Measurements from ENCODE around the gene JAK1. TPM values are rescaled to one million over a fixed set of nuclear protein-coding genes. Genes with fewer than 3 reads are reported as not detected.

The JAK1 gene
- total RNA-seq, 2 donors from 2014 or later = 73.2 to 101 TPM

- peak; percentile 23 for DNase-seq
- no peak for TF ChIP-seq CTCF (IDR thresholded peaks at IDR 0.05)
These were observed 109.8 kb downstream of the JAK1 start for GRCh38 chr1:64856553-64856952.

GRCh38 chr1:64855557-64855956 lies 110.8 kb downstream of the JAK1 start:
- Histone ChIP-seq H3K9ac (ENCODE audit: low read depth in 2 of 2, low read length in 2 of 2) (no peak overlapping the region), H3K27ac (no peak overlapping the region), H3K4me3 (no peak overlapping the region), H3K27me3 (no peaks in the 10 kb centered on the region), H3K9me3 (no peaks in the 10 kb centered on the region), H3K36me3 (peaks cover 15% of the 10 kb centered on the region), H3K4me1 (no peaks in the 10 kb centered on the region)
- intact Hi-C loops (cut with DNase I) = no loop called here
- no peak for DNase-seq
- no peak for TF ChIP-seq CTCF (IDR thresholded peaks at IDR 0.05)

More at GRCh38 chr1:64856553-64856952, 109.8 kb downstream of the JAK1 start:
- Histone ChIP-seq H3K4me1 (no peaks in the 10 kb centered on the region), H3K4me3 (no peak overlapping the region), H3K27ac (no peak overlapping the region), H3K9me3 (no peaks in the 10 kb centered on the region), H3K9ac (ENCODE audit: low read depth in 2 of 2, low read length in 2 of 2) (no peak overlapping the region), H3K27me3 (no peaks in the 10 kb centered on the region), H3K36me3 (peaks cover 15% of the 10 kb centered on the region)
- intact Hi-C loops (cut with DNase I) = no loop called here

GRCh38 chr1:64854674-64855073 lies 111.7 kb downstream of the JAK1 start:
- intact Hi-C loops (cut with DNase I) = no loop called here
- H3K27ac ChIP-seq = no peak overlapping the region
- peaks cover 11% of the 10 kb centered on the region for H3K36me3 ChIP-seq
- no peaks in the 10 kb centered on the region for H3K9me3 ChIP-seq
- H3K27me3 ChIP-seq = no peaks in the 10 kb centered on the region
- no peak overlapping the region for H3K9ac ChIP-seq (ENCODE audit: low read depth in 2 of 2, low read length in 2 of 2)
- no peak for DNase-seq
- no peak overlapping the region for H3K4me3 ChIP-seq
- no peaks in the 10 kb centered on the region for H3K4me1 ChIP-seq
- TF ChIP-seq CTCF (IDR thresholded peaks at IDR 0.05) = no peak

- intact Hi-C loops (cut with DNase I) = no loop called here
- no peak for TF ChIP-seq CTCF (IDR thresholded peaks at IDR 0.05)
- Histone ChIP-seq H3K9me3 (no peaks in the 10 kb centered on the region), H3K36me3 (no peaks in the 10 kb centered on the region), H3K27me3 (no peaks in the 10 kb centered on the region), H3K9ac (ENCODE audit: low read depth in 2 of 2, low read length in 2 of 2) (no peak overlapping the region), H3K4me3 (no peak overlapping the region), H3K4me1 (no peaks in the 10 kb centered on the region), H3K27ac (no peak overlapping the region)
- DNase-seq = no peak
These were observed 114.7 kb downstream of the JAK1 start for GRCh38 chr1:64851664-64852063.

GRCh38 chr1:64850846-64851245 lies 115.5 kb downstream of the JAK1 start:
- H3K4me3 ChIP-seq = no peak overlapping the region
- H3K27me3 ChIP-seq = no peaks in the 10 kb centered on the region
- no peak overlapping the region for H3K9ac ChIP-seq (ENCODE audit: low read depth in 2 of 2, low read length in 2 of 2)
- TF ChIP-seq CTCF (IDR thresholded peaks at IDR 0.05) = no peak
- no peak overlapping the region for H3K27ac ChIP-seq
- DNase-seq = no peak
- intact Hi-C loops (cut with DNase I) = no loop called here
- no peaks in the 10 kb centered on the region for H3K4me1 ChIP-seq
- H3K36me3 ChIP-seq = no peaks in the 10 kb centered on the region
- H3K9me3 ChIP-seq = no peaks in the 10 kb centered on the region

- H3K36me3 ChIP-seq = no peaks in the 10 kb centered on the region
- no peaks in the 10 kb centered on the region for H3K4me1 ChIP-seq
- H3K4me3 ChIP-seq = no peak overlapping the region
- H3K27me3 ChIP-seq = no peaks in the 10 kb centered on the region
- DNase-seq = no peak
- H3K9ac ChIP-seq (ENCODE audit: low read depth in 2 of 2, low read length in 2 of 2) = no peak overlapping the region
- intact Hi-C loops (cut with DNase I) = no loop called here
- TF ChIP-seq CTCF (IDR thresholded peaks at IDR 0.05) = no peak
- no peak overlapping the region for H3K27ac ChIP-seq
- no peaks in the 10 kb centered on the region for H3K9me3 ChIP-seq
These were observed 116.4 kb downstream of the JAK1 start for GRCh38 chr1:64849942-64850341.

Measured in colonic mucosa (tissue), 4 donors.